Measurements from ENCODE around the gene CCDC102A.

The CCDC102A gene

DNA sequence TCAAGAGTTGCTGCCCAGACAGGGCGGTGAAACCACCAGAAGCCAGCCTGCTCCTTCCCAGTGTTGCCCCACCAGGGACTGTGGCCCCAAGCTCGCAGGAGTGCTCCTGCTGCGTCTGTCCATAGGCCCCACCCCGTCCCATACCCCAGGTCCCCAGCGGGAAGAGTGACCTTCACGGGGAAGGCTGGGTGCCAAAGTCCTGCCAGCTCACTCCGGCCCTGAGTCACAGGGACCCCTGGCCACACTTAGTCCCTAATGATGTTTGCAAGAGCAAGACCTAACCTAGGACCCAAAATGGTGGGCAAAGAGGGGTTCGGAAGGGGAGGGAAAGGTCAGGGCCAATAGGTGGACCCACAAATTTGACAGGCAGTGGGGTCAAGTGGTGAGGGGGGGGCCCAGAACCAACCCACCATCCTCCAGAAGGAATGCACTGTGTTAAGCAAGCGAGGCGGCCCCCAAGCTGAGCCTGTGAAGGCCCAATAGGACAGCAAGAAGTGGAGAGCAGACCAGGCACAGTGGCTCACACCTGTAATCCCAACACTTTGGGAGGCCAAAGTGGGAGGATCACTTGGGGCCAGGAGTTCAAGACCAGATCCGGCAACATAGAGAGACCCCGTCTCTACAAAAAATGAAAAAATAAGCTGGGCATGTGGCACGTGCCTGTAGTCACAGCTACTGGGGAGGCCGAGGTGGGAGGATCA lies 53.4 kb downstream of the CCDC102A start:
- H3K27me3 ChIP-seq (ENCODE audit: control insufficient read depth in 1 of 2, insufficient read depth in 2 of 2, low read length in 2 of 2): no peaks in the 10 kb centered on the region
- no peak overlapping the region for H3K9ac ChIP-seq (ENCODE audit: low read length in 2 of 2)
- H3K27ac ChIP-seq (ENCODE audit: low read length): no peak overlapping the region
- H3K4me3 ChIP-seq (ENCODE audit: low read length in 2 of 2): no peak overlapping the region
- peaks cover 36% of the 10 kb centered on the region for H3K4me1 ChIP-seq (ENCODE audit: control insufficient read depth, insufficient read depth, low read length)
- H3K9me3 ChIP-seq (ENCODE audit: control insufficient read depth in 2 of 2, low read length in 2 of 2): no peaks in the 10 kb centered on the region
- H3K36me3 ChIP-seq (ENCODE audit: control insufficient read depth in 2 of 2, insufficient read depth in 2 of 2, low read length in 2 of 2): no peaks in the 10 kb centered on the region

DNA sequence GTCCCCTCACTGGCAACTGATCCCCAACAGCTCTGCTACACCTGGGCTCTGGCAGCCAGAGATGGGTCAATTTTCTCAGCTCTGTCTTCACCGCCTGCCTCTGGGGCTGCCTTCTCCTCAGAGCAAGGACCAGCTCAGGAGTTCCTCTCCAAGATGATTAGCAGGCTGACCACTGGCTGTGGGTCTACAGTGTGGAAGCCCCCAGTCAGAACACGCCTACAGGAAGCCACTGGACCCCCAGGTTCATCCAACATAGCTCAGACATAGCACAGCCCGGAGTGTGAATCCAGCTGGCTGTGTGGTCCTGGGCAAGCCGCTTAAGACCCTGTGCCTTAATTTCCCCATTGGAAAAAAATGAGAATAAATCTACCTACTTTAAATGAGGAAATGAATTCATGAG lies 55.0 kb downstream of the CCDC102A start:
- H3K4me3 ChIP-seq (ENCODE audit: low read length in 2 of 2): no peak overlapping the region
- H3K27ac ChIP-seq (ENCODE audit: low read length): no peak overlapping the region
- H3K36me3 ChIP-seq (ENCODE audit: control insufficient read depth in 2 of 2, insufficient read depth in 2 of 2, low read length in 2 of 2): no peaks in the 10 kb centered on the region
- no peak overlapping the region for H3K9ac ChIP-seq (ENCODE audit: low read length in 2 of 2)
- no peaks in the 10 kb centered on the region for H3K9me3 ChIP-seq (ENCODE audit: control insufficient read depth in 2 of 2, low read length in 2 of 2)
- H3K27me3 ChIP-seq (ENCODE audit: control insufficient read depth in 1 of 2, insufficient read depth in 2 of 2, low read length in 2 of 2): no peaks in the 10 kb centered on the region
- peaks cover 43% of the 10 kb centered on the region for H3K4me1 ChIP-seq (ENCODE audit: control insufficient read depth, insufficient read depth, low read length)

DNA sequence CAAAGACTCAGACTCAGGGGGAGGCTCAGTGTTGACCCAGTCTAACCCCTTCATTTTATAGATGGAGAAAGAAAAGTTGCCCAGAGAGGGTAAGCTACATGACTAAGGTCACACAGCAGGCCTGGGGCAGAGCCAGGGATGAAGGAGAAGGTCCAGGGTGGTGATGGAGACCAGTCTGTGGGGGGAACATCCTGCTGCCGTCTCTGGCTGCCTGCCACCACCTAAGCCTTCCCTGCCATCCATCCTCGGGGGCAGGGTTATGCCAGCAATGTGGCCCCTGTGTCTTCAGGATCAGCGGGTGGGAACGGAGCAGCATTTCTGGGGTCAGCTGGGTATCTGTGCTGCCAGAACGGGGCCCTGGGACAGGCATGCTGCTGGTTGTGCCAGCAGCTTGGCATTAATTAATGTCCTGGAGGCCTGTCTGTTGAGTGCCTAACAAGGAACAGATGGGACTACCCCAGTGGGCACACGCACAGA lies 55.6 kb downstream of the CCDC102A start:
- H3K4me3 ChIP-seq (ENCODE audit: low read length in 2 of 2): no peak overlapping the region
- H3K27ac ChIP-seq (ENCODE audit: low read length): no peak overlapping the region
- H3K36me3 ChIP-seq (ENCODE audit: control insufficient read depth in 2 of 2, insufficient read depth in 2 of 2, low read length in 2 of 2): no peaks in the 10 kb centered on the region
- H3K9ac ChIP-seq (ENCODE audit: low read length in 2 of 2): no peak overlapping the region
- peaks cover 41% of the 10 kb centered on the region for H3K4me1 ChIP-seq (ENCODE audit: control insufficient read depth, insufficient read depth, low read length)
- H3K9me3 ChIP-seq (ENCODE audit: control insufficient read depth in 2 of 2, low read length in 2 of 2): no peaks in the 10 kb centered on the region
- no peaks in the 10 kb centered on the region for H3K27me3 ChIP-seq (ENCODE audit: control insufficient read depth in 1 of 2, insufficient read depth in 2 of 2, low read length in 2 of 2)

DNA sequence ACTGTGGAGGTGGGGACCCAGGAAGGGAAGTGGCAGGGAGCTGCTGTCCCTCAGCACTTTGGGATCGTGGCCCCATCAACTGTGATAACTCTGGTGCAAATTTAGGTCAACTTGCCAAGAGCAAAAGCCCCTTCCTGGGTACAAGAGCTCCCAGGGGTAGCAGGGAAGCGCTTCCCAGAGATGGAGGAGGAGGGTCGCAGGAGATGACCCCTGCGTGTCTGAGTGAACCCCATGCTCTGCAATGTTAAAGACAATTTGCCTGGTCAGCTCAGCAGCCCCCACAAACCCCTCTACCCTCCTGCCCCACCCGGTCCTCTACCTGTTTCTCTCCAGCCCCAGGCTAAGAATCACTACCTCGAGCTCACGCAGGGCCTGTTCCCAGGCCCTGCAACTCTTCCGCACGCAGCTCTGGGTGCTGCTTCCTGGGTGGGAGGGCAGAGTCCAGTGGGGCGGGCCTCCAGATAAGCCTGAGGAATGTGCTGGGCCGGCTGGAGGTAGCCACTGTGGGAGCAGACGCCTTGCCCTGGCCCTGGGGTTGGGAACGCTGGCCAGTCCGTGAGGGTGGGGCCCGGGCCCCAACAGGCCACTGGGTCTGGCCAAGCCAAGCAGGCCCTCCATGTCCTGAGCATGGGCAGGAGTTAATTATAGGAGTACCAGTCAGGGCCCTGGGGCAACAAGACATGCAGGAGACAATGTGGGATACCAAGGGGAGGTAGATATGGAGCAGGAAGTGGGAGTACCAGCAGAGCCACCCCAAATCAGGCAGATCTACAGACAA lies 56.2 kb downstream of the CCDC102A start:
- Histone ChIP-seq H3K4me3 (ENCODE audit: low read length in 2 of 2) (peak overlapping the region; percentile 55 to 69), H3K4me1 (ENCODE audit: control insufficient read depth, insufficient read depth, low read length) (peaks cover 34% of the 10 kb centered on the region), H3K9me3 (ENCODE audit: control insufficient read depth in 2 of 2, low read length in 2 of 2) (no peaks in the 10 kb centered on the region), H3K27me3 (ENCODE audit: control insufficient read depth in 1 of 2, insufficient read depth in 2 of 2, low read length in 2 of 2) (no peaks in the 10 kb centered on the region), H3K36me3 (ENCODE audit: control insufficient read depth in 2 of 2, insufficient read depth in 2 of 2, low read length in 2 of 2) (no peaks in the 10 kb centered on the region), H3K27ac (ENCODE audit: low read length) (no peak overlapping the region), H3K9ac (ENCODE audit: low read length in 2 of 2) (no peak overlapping the region)

DNA sequence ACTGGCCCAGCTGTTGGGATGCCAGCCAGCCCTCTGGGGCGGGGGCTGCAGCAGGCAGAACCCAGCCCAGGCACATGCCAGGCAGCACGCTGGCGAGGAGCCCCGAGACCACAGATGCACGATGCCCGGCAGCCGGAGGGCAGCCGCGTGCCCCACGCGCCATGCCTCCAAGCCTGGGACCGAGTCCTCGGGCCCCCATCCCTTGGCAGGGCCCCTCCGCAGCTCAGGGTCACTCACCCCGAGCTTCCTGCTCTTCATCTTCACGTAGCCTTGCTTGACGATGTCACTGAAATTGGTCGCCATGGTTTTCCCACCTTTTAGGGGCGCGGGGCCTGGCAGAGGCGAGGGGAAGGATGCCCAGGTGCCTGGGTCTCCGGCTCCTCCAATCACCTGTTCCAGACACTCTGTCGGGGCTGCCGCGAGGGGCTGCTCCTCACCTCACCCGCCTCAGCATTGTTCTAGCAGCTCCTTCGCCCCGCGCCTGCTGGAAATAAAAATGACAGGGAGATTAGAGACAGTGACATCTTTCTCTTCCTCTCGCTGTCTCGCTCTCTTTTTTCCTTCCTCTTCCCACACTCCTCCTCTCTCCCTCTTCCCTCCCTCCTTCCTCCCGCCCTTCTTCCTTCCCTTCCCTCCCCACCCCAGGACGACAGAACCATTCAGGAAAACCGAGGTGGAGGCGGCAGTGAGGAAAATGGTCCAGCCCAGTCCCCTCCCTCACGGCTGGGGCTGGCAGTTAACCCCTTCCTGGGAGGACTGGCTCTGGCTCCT lies 57.0 kb downstream of the CCDC102A start:
- Histone ChIP-seq H3K27me3 (ENCODE audit: control insufficient read depth in 1 of 2, insufficient read depth in 2 of 2, low read length in 2 of 2) (no peaks in the 10 kb centered on the region), H3K9me3 (ENCODE audit: control insufficient read depth in 2 of 2, low read length in 2 of 2) (no peaks in the 10 kb centered on the region), H3K9ac (ENCODE audit: low read length in 2 of 2) (peak overlapping the region in 1 of 2 donors; percentile 47), H3K4me3 (ENCODE audit: low read length in 2 of 2) (peak overlapping the region; percentile 55 to 69), H3K27ac (ENCODE audit: low read length) (no peak overlapping the region), H3K4me1 (ENCODE audit: control insufficient read depth, insufficient read depth, low read length) (peaks cover 30% of the 10 kb centered on the region), H3K36me3 (ENCODE audit: control insufficient read depth in 2 of 2, insufficient read depth in 2 of 2, low read length in 2 of 2) (peaks cover 2 to 3% of the 10 kb centered on the region in 2 donors)

DNA sequence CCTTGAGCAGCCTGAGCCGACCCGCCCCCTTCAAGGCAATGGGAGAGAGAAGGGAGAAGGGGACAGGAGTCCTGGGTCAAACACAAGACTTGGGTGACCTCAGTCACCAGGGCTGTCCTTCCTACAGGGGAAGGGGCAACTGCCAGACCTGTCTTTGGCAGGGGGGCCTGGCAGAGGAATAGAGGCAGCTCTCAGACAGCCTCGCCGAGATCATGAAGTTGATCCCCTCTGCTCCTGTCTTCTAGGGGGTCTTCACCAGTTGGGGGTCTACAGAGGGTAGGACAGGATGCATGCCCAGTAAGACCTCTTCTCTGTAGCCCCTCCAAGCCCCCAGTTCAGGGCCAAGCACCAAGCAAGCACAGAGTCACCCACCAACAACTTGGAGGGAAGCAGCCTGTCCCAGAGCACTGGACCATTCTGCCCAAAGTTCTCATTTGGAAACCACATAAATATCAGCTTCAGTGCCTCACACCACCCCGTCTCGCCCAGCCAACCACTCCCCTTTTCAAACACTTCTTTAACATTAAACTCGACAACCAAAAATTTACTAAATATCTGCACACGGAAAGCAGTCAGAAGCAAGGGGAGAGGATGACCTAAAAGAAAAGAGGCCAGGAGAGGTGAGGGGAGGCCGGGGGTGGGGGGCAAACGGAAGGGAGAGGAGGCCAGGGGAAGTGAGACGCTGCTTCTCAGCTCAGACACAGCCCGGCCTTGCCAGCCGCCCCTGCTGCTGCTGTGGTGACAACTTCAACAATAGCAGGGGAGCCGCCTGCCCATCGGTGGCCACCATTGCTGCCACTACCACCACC lies 57.8 kb downstream of the CCDC102A start:
- H3K9me3 ChIP-seq (ENCODE audit: control insufficient read depth in 2 of 2, low read length in 2 of 2): no peaks in the 10 kb centered on the region
- peak overlapping the region; percentile 55 to 69 for H3K4me3 ChIP-seq (ENCODE audit: low read length in 2 of 2)
- H3K36me3 ChIP-seq (ENCODE audit: control insufficient read depth in 2 of 2, insufficient read depth in 2 of 2, low read length in 2 of 2): peaks cover 7 to 8% of the 10 kb centered on the region in 2 donors
- peak overlapping the region in 1 of 2 donors; percentile 47 for H3K9ac ChIP-seq (ENCODE audit: low read length in 2 of 2)
- no peaks in the 10 kb centered on the region for H3K27me3 ChIP-seq (ENCODE audit: control insufficient read depth in 1 of 2, insufficient read depth in 2 of 2, low read length in 2 of 2)
- H3K27ac ChIP-seq (ENCODE audit: low read length): no peak overlapping the region
- peaks cover 30% of the 10 kb centered on the region for H3K4me1 ChIP-seq (ENCODE audit: control insufficient read depth, insufficient read depth, low read length)

DNA sequence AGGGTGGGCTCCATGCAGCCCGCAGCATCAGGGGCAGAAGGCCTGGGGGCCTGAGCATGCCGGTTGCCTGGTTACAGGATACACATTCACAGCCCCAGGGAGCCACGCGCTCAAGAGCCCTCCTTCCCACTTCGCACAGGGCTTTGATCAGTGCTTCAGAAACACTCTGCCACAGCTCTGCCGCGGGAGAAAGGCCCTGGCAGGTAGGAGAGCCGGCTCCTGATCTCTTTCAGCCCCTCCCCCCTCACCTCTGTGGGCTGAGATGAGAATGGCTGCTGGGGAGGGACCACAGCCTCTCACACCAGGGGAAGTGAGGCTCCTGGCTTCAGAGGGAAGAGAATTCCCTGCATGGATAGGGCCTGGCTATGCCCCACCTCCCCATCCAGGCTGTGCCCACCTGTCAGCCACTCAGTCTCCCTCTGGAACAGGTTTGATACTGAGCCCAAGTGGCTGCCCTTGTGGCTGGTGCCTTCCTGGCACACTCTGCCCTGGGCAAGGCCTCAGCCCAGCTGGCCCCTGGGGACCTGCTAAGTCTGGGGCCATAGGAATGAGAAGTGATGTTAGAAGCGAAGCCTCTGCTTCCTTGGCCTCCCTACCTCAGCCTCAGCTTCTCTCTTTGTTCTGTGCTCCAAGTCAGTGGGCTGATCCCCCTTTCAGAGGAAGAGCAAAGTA lies 58.7 kb downstream of the CCDC102A start:
- peaks cover 11 to 16% of the 10 kb centered on the region in 2 donors for H3K36me3 ChIP-seq (ENCODE audit: control insufficient read depth in 2 of 2, insufficient read depth in 2 of 2, low read length in 2 of 2)
- no peak overlapping the region for H3K4me3 ChIP-seq (ENCODE audit: low read length in 2 of 2)
- H3K9me3 ChIP-seq (ENCODE audit: control insufficient read depth in 2 of 2, low read length in 2 of 2): no peaks in the 10 kb centered on the region
- no peak overlapping the region for H3K27ac ChIP-seq (ENCODE audit: low read length)
- no peaks in the 10 kb centered on the region for H3K27me3 ChIP-seq (ENCODE audit: control insufficient read depth in 1 of 2, insufficient read depth in 2 of 2, low read length in 2 of 2)
- H3K4me1 ChIP-seq (ENCODE audit: control insufficient read depth, insufficient read depth, low read length): peaks cover 30% of the 10 kb centered on the region
- no peak overlapping the region for H3K9ac ChIP-seq (ENCODE audit: low read length in 2 of 2)

DNA sequence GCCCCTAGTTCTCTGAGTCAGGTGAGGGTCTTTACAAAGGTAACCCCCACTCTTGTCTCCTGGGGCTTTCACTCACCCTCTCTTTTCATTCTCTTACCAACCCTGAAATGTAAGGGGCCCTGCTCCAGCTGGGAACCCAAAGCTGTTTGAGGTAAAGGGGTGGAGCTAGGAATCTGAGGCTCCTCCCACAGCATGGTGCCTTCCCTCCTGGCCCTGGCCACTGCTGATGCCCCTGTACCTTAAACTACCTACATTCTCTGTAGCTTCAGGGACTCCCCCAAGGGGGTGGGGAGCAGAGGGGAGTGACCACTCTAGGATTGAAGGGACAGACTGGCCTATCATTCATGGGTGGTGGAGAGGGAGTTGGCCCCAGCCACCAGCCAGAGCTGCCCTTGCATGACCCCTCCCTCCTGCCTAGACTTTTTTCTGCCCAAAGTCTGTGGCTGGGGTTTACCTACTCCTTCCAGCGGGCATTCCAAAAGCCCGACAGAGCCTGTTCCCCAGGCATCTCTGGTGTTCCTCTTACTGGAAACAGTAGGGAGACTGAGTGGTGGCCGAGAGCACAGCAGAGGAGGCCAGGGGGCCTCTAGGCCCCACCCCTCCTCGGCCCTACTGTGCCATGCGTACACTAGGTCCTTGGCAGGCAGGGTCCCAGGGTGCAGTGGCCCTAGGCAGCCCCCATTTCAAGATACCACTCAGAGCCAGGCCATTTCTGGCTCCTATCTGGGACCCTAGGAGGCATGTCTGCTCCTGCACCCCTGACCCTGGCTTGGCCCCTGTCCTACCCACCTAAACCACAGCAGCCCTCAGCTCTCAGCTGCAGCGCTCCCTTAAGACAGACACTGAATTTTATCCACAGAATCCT lies 59.6 kb downstream of the CCDC102A start:
- Histone ChIP-seq H3K9me3 (ENCODE audit: control insufficient read depth in 2 of 2, low read length in 2 of 2) (no peaks in the 10 kb centered on the region), H3K9ac (ENCODE audit: low read length in 2 of 2) (no peak overlapping the region), H3K4me1 (ENCODE audit: control insufficient read depth, insufficient read depth, low read length) (peaks cover 30% of the 10 kb centered on the region), H3K27ac (ENCODE audit: low read length) (no peak overlapping the region), H3K27me3 (ENCODE audit: control insufficient read depth in 1 of 2, insufficient read depth in 2 of 2, low read length in 2 of 2) (no peaks in the 10 kb centered on the region), H3K36me3 (ENCODE audit: control insufficient read depth in 2 of 2, insufficient read depth in 2 of 2, low read length in 2 of 2) (peaks cover 18 to 19% of the 10 kb centered on the region in 2 donors), H3K4me3 (ENCODE audit: low read length in 2 of 2) (no peak overlapping the region)

DNA sequence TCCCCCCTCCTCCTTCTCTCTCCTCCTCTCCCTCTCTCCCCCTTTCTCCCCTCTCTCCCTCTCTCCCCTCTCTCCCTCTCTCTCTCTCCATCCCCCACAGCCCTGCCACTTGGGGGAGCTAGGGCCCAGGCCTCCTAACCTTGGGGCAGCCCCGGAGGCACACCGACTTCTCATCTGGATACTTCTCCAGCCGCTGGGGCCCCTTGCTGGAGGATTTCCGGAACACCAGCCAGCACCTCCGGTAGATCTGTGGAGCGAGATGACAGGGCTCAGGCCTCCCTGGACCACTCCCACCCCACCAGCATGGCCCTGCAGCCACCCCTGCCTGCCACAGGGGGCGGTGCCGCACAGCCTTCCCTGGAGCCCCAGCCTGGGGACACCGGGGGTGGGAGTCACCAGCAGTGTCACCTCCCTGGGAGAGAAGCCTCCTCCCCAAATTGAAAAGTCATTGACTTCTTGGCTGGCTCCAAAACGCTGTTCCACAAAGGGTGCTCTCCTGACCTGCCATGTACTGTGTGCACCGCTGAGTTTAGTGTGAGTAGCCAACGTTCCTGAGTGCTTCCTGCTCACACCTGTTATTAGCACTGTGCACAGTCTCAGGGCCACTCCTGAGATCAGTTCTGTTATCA lies 60.5 kb downstream of the CCDC102A start:
- Histone ChIP-seq H3K36me3 (ENCODE audit: control insufficient read depth in 2 of 2, insufficient read depth in 2 of 2, low read length in 2 of 2) (peaks cover 24 to 25% of the 10 kb centered on the region in 2 donors), H3K27ac (ENCODE audit: low read length) (no peak overlapping the region), H3K4me3 (ENCODE audit: low read length in 2 of 2) (no peak overlapping the region), H3K27me3 (ENCODE audit: control insufficient read depth in 1 of 2, insufficient read depth in 2 of 2, low read length in 2 of 2) (no peaks in the 10 kb centered on the region), H3K9ac (ENCODE audit: low read length in 2 of 2) (no peak overlapping the region), H3K9me3 (ENCODE audit: control insufficient read depth in 2 of 2, low read length in 2 of 2) (no peaks in the 10 kb centered on the region), H3K4me1 (ENCODE audit: control insufficient read depth, insufficient read depth, low read length) (peaks cover 30% of the 10 kb centered on the region)

Data from stomach smooth muscle (tissue), 2 donors.